GM18868 (cell line): ENCODE results near the gene FGF5.
"Not testable (repeated sequence)": the region's sequence is repeated elsewhere in the genome, so short reads cannot be mapped to it uniquely, and the experiment has no call there.

Experiments
- ATAC-seq: cut with Tn5 transposase; IDR thresholded peaks from one replicate; pipeline ENCODE4 v1.9.1; 2021; ENCODE audit warnings: mild to moderate bottlenecking, moderate library complexity; ENCODE audit not compliant: unreplicated experiment

The FGF5 gene, protein sequence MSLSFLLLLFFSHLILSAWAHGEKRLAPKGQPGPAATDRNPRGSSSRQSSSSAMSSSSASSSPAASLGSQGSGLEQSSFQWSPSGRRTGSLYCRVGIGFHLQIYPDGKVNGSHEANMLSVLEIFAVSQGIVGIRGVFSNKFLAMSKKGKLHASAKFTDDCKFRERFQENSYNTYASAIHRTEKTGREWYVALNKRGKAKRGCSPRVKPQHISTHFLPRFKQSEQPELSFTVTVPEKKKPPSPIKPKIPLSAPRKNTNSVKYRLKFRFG

DNA sequence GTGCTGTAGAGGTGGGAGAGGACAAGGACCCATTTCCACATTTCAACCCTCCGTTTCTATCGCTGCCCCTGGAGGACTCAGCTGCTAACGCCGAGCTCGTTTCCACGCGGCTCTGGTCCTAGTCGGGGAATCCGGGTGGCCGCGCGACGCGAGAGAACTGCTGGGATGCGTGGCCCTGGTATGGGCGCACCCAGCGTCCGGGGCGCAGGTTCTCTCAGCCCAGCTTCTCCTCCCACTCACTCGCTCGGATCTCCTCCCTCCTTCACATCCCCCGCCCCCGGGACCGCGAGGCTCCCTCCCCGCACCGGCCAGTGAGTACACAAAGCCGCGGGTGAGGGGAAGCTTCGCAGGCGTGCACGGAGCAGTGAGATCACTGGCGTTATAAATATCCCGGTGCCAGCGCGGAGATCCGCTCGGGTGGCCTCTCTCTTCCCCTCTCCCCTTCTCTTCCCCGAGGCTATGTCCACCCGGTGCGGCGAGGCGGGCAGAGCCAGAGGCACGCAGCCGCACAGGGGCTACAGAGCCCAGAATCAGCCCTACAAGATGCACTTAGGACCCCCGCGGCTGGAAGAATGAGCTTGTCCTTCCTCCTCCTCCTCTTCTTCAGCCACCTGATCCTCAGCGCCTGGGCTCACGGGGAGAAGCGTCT is at the start of gene FGF5:
Gene FGF5 (plus strand): TSS at position 412 of the 649 bp plus-strand sequence. CDS start 161 bp downstream, at position 573.
- peak; percentile 68 for ATAC-seq

DNA sequence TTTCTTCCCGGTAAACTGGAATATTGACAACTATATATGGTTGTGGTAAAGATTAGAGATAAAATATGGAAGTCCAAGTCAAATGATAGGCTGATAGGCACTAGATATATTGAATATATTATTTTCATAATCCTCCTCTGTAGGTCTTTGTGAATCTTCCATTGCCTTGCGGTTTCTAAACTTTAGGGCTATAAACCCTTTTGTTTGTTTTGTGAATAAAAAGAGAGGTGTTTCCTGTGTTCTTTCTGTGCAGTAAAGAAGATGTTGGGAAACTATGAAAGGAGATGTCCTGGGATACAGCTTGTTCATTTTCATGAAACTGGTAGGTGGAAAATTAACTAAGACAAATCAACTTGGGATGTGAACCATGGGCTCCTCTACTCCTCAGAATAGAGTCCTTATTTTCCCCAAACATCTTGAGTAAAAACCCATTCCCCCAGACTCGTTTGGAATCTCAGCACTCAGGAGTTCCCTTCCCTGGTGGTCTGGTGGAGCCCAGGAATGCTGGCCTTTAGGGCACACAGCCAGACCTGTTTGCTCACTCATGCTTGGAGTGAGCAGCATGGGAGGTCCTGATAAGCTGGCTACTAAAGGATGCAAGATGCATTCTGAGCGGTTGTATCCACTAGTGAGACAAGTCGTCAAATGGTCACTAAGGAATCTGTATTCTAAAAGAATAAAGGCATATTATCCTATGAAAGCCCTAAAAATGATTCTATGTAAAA is 47.0 kb upstream of the FGF5 start:
- no peak for ATAC-seq

DNA sequence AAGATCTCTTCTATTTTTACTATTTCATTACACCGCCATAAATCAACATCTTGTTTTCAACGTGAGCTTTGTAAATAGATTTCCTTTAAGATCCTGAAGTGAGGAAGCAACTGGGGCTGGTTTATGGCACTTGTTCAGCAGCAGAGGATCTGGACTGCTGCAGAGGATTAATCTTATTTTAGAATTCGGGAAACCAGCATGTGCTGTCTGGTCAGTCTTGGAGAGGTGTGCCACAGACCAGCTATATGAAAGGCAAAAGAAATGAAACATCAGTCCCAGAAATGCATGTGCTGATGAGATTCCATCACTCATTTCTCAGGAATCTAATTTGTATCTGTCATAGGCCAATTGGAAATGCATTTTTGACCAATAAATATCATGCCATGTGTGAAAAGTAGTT is 45.8 kb upstream of the FGF5 start:
- no peak for ATAC-seq

DNA sequence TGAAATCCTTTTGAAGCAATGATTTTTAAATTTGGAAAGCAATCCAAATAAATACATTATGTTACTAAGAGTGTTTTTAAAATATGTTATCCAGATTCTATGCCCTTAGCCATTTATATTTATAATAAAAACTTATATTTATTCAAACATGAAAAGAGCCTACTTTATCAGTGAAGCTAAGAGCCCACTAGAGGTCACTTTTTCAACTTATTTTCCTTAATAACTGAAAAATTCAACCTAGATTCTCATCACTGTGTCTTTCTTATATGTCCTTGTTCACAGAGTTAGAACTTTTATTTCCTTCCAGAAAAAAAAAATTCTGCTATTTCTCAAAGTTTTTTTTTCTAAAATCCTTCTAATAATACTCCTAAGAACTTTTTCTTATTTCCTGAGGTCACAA is 45.3 kb upstream of the FGF5 start:
- no peak for ATAC-seq

DNA sequence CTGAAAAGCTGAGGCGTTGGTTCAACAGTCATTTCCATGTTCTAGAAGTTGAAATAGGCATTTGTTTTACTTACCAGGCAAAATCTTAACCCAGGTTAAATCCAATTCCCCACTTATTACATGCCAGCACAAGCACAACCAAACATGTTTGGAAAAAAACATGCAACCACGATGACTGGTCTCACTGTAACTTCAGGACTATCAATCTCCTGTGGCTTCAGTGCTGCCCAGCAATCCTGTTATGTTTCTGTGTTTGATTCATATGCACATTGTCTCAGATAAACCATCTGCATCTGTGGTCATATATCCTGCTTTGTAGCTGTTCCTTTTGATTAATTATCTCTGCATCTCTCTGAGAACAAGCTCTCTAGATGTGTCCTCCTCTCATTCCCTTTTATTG is 40.9 kb upstream of the FGF5 start:
- ATAC-seq: no peak

DNA sequence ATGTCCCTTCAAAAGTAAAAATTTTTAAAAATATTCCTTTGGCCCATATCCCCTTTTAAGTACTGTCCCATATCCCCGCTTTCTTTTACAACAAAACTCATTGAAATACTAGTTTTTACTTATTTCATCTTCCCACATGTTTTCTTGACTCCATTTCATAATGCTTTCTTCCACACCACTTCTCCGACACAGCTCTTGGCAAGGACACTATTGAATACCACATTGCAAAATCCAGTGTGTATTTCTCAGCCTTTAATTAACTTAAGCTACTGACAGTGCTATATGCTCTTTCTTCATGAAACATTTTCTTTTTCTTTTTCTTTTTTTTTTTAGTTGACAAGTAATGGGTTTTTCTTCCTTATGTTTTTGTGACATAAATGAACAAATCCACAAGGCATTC is 40.4 kb upstream of the FGF5 start:
- ATAC-seq: no peak

DNA sequence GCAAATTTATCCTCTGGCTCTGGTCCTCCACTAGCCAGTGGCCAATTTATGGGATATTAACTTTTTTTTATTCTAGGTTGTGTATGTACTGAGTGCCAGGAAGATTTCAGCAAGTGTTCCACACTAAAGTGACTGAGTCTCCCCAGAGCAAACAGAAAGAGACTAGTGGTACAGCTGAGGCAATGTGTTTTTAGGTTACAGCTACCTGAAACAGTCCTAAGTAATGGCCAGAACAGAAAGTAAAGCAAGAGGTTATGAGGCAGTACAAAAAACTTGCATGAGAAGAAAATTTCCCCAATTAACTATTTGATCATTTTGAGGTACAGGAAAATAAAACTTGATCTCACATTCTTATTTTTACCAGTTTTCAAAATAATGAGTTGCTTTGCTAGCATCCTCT is 38.0 kb upstream of the FGF5 start:
- peak; percentile 33 for ATAC-seq

DNA sequence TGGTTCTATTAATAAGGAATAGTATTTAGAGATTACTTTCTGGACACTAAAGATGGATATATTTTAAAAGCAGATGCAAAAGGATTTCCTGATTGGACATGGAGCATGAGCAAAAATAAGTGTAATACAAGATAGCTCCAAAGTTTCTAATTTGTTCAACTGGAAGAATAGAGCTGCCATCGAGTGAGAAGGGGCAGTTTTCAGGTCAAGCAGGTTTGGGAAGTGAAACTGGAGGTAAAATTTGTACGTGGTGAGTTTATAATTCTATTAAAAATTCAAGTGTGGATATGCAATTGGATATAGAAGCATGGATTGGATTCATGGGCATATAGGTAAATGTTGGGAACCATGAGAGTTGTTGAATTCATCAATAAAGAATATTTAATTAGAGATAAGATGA is 37.3 kb upstream of the FGF5 start:
- ATAC-seq: peak; percentile 29

DNA sequence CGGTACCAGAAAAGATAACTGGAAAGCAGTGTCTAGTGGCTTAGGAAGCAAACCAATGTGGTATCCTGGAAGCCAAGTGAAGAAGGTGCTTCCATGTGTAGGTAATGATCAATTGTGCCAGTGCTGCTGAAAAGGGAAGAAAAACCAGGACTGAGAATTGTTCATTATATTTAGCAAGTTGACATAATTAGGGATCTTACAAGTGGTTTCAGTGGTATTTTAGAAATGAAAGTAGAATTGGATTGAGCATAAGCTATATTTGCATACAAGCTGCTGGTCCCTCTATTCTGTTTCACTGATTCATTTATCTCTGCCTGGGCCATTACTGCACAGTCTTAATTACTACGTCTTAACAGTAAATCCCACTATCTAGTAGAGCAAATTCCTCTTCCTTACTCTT is 36.9 kb upstream of the FGF5 start:
- peak; percentile 90 for ATAC-seq

DNA sequence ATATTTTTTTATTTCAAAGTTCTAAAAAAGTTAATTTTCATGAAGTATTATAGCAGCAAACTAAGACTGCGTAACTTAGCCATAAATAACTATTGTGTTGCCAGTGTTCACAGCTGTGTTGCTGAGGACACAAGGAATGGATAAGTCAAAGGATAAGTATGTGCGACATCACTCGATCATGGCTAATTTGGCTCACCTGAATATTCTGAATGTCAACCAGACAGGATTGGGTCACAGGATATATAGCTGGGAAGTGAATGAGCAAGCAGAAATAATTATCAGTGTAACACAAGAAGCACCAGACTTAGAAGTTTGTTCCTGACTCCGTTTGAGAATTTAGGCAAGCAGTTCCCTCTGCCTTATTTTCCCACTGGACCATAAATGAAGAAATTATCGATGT is 35.3 kb upstream of the FGF5 start:
- no peak for ATAC-seq

DNA sequence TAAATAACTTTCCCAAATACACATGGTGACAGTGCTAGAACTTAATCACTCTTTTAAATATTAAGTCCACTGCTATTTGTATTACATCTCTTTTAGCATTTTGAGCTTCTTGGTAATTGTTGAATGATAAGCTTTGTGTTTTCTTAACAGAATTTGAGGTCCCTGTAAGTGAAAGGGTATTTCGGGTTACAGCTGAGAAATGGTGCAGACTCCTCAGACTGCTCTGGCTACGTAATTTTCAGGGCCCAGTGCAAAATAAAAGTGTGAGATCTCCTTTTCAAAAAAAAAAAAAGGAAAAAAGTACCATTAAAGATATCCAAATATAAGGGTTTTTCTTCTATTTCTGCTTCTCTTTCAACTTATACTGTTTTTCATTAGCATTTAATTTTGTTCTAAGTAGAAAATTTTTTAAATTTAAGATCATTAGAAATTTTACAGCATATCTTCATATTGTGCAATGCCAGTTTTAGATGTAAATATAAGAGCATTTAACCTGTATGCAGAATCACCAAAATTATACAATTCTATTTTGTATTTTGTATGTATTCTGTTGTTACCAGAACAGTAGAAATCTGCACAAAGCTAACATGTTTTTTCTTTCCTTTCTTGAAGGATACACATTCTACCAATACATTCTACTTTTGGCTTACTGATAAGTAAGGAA is 33.6 kb upstream of the FGF5 start:
- ATAC-seq: no peak

DNA sequence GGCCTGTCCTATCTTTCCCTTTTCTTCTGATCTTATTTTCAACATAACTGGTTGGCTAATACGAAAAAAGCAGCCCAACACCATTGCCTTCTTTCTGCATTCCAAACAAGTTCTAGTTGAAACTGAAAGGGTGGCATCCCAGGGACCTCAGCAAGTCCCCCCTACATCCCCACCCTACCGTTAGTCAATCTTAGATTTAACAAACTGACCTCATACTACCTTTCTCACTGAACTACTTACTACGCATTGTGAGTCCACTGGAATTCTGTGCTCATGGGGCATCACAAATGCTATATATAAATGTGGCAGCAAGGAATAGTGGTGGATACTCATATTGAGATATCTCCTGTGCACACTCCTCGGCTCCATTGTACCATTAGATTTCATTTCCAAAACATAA is 33.1 kb upstream of the FGF5 start:
- no peak for ATAC-seq

DNA sequence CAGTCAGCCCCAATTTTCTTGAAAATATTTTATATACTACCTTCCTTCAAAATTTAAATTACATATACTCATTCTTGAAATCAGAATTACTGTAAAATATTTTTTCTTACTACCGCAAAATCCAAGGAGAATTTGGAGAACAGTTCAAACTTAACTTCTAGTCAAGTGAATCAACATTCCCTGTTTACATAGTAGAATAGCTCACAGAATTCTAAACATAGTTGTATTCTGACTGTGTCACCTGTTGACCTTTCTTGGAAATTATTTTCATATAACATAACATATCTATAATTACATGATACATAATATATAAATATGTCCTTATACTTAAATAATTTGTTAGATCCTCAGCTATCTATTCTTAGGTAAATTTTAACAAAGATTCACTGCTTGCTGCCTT is 31.0 kb upstream of the FGF5 start:
- no peak for ATAC-seq

DNA sequence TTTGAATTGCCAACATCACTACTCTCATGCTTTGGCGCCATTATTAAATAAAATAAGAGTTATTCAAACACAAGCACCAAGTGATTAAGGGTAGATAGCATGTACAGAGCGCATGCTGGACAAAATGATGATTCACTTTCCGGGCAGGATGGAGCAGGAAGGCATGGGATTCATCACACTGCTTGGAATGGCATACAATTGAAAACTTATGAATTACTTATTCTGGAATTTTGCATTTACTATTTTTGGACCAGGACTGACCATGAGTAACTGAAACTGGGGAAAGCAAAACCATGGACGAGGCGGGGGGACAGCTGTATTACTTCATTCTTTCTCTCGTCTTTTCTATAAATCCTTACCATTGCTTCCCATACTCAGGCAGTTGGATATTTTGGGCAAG is 28.5 kb upstream of the FGF5 start:
- ATAC-seq: no peak

DNA sequence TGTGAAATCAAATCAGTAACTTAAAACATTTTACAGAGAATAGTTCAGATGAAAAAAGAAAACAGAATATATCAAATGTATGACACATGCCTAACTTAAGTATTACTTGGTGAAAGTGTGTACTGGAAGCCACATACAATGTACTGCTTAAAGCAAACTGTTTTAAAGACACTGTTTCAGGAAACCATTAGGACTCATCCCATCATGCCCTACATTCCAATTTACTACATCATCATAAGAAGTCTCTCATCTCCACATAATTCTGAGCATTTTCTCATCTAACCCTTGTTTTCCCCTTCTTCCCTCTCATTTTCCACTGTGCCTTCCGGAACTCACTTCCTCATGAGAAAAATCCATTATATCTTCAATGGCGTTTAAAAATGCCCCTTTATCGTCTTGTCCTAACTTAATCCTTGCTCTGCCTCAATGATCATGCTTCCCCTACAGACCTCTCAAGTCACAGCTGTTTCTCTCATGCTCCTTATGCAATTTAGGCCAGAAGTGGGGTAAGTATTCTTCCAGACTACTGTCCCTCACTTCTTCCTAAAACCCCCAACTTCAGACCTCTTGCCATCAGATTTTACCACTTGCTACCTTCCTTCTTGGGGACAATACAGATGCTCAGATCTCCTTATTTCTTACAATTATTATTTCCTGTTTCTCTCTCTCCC is 26.8 kb upstream of the FGF5 start:
- ATAC-seq: no peak

DNA sequence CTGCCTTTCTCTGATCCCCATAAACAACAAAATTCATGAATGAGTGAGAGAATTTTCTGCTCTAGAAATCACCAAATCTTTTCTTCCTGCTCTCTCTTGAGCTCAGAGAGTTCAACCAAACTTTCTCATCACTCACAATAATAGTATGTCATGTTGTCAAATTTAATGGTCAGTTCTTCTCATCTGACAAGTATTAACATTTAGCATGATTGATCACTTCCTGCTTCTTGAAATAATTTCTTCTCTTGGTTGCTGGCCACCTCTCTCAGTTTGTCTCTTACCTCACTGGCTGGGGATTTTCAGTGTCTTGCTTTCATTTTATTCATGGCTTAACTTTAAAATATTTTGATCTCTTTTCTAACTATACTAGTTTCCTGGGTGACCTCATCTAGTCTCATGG is 25.5 kb upstream of the FGF5 start:
- no peak for ATAC-seq

DNA sequence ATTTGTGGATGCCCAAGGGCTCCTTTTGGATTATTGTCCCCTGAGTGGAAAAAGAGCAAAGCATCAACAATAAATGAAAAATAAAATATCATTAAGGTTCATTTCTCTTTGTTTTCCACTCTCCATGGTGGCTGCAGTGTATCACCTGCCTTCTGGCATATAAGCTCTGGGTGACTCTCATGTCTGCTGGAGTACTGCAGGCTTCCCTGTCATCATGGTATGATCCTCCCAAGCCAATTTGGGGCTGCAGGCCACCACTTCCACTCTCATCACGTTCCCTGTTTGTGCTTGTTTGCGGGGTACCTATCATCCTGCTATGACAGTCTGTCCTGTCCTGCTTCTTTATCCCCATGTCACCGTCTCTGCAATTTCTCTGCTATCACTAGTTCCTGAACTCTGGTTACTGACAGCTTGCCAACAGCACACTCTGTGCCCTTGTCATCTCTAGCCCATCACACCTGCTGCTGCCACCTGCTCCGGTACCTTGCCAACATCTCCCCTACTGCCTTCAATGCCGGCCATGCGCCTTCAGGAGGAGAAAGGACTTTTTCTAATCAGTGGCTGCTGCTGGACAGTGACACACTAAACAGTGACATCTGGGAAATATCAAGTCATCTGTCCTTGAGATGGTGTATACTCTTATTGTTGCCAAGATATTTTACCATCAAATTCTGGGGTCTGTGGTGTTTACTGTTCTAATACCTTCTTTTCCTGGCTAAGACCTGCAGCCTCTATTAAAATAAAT is 23.0 kb upstream of the FGF5 start:
- no peak for ATAC-seq

DNA sequence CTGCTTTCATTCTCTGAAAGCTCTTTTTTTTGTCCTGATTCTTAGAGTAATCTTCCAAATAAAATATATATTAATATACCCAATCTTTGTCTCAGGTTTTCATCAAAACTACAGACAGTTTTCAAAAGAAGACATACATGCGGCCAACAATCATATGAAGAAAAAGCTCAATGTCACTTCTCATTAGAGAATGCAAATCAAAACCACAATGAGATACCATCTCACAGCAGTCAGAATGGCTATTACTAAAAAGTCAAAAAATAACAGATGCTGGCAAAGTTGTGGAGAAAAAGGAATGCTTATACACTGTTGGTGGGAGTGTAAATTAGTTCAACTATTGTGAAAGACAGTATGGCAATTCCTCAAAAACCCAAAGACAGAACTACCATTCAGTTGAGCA is 19.0 kb upstream of the FGF5 start:
- ATAC-seq: not testable (repeated sequence)

DNA sequence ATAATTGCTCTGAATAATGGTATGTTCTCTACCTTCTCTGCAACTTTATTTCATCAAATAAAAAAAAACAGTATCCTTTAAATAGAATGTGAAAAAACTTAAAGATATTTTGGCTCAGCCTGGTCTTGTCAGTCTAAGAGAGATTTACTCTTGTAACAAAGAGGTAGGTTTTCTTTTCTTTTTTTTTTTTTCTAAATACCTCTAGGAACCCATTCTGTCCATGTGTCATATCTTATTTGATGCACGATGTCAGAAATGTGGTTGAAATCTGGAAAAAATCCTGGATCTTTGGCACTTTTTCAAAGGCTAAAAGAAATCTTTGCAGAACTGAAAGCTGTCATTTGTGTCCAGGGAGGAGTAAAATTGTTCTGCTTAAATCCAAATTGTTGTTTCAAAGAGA is 17.3 kb upstream of the FGF5 start:
- no peak for ATAC-seq

DNA sequence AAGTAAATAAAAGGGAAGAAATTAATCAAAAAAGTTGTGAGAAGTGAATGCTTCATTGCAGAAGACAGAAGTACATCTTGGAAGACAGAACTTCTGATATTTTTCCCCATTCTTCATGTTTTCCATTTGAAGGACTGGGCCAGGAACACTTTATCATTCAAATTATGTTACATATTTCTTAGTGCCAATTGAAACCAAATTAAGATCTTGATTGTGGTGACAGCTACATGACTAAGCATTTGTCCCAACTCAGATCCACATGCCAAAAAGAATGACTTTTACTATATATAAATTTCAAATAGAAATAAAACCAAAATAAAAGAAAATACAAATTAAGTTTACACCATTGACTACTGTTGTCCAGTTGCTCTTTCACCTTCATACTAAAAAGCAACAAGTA is 14.0 kb upstream of the FGF5 start:
- no peak for ATAC-seq
